ENCODE measurements around the gene MYO19. TPM values are rescaled to one million over a fixed set of nuclear protein-coding genes. Genes with fewer than 3 reads are reported as not detected.

The MYO19 gene
- polyA plus RNA-seq, 6 donors from 2014 or later = 1.3 to 8.6 (median 4.9) TPM

DNA sequence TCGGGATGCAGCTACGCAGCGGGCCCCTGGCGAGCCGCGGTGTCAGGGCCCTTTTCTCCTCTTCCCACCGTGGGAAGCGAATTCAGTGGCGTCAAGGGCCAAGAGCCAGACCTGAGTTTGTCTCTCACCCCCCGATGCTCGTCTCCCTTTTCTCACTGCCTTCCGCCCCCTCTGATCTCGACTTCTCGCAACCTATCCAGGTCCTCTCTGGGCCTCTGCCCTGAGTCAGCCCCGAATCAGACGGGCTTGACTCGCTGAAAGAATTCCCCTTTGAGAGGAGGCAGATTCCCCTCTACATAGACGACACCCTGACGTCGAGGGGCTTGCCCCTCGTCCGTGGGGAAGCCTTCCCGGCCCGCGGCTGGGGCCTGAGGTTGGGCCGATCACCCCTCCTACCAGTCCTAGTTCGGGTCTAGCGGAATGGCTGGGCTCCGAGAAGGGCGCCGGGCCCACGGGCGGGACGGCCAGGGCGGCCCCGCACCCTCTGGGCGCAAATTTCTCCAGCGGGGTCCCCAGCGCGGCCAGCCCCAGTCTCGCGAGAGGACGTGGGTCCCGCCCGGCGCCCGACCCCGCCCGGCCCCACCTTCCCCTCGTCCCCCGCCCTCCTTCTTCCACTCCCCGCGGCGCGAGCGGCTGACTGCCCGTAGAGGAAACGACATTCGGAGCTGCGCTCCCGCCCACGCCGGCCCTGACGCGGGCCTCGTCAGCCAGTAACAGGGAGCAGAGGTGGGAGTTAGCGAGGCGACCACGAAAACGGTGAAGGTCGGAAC lies 9.8 kb upstream of the MYO19 start, which contains the start of gene GGNBP2:
Gene GGNBP2 (plus strand): TSS at position 613 of the 770 bp plus-strand sequence. CDS start 806 bp downstream, outside the sequence.
- Mint-ChIP-seq H3K4me3 (peak within 1 kb of the TSS; percentile 84 to 98 (median 95)), H3K36me3 (peaks cover 0 to 4% of the 10 kb centered on the region in 2 donors), H3K27me3 (no peaks in the 10 kb centered on the region), H3K9me3 (no peaks in the 10 kb centered on the region), H3K4me1 (peaks cover 20 to 47% (median 27%) of the 10 kb centered on the region in 3 donors), H3K27ac (peak within 1 kb of the TSS; percentile 98 to 100 (median 99))
- ATAC-seq (ENCODE audit: low read depth in 2 of 2) (peak; percentile 59 to 61), DNase-seq (peak; percentile 90)

DNA sequence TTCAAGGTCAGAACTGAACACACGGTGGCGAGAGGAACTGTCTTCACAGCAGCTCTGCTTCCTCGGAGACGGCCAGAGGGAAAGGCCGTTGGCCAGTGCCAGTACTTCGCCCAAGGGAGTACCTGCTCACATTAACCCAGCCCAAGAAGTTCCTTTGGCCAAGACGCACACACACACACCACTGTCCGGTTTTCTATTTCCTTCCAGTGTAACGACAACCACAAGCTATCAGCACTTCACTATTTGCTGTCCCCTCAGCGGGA lies 9.3 kb upstream of the MYO19 start:
- no peak for DNase-seq

DNA sequence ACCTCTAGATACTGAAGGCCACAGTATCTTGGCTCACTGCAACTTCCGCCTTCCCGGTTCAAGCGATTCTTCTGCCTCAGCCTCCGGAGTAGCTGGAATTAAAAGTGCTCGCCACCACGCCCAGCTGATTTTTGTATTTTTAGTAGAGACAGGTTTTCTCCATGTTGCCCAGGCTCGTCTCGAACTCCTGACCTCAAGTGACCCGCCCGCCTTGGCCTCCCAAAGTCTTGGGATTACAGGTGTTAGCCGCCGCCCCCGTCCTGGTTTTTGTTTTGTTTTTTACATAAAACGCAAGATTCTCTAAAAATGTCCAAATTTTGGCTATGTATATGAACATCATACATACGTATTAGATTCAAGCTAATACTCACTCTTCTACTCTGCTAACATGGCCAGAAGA lies 8.1 kb upstream of the MYO19 start:
- no peak for ATAC-seq (ENCODE audit: low read depth in 2 of 2)
- H3K27me3 Mint-ChIP-seq = no peaks in the 10 kb centered on the region
- H3K9me3 Mint-ChIP-seq = no peaks in the 10 kb centered on the region
- peaks cover 0 to 4% of the 10 kb centered on the region in 2 donors for H3K36me3 Mint-ChIP-seq
- H3K4me1 Mint-ChIP-seq = peaks cover 17 to 31% (median 24%) of the 10 kb centered on the region in 3 donors
- peak overlapping the region in 2 of 6 donors; percentile 11 to 36 for H3K27ac Mint-ChIP-seq
- H3K4me3 Mint-ChIP-seq = peak overlapping the region in 3 of 8 donors; percentile 32 to 98 (median 93)
- no peak for DNase-seq

More for the DNA sequence above, 9.3 kb upstream of the MYO19 start:
- Mint-ChIP-seq H3K4me1 (peaks cover 20 to 43% (median 27%) of the 10 kb centered on the region in 3 donors), H3K27me3 (no peaks in the 10 kb centered on the region), H3K9me3 (no peaks in the 10 kb centered on the region), H3K27ac (peak overlapping the region; percentile 98 to 100 (median 99)), H3K36me3 (peaks cover 0 to 4% of the 10 kb centered on the region in 2 donors), H3K4me3 (peak overlapping the region; percentile 84 to 98 (median 95))
- ATAC-seq (ENCODE audit: low read depth in 2 of 2) = no peak

DNA sequence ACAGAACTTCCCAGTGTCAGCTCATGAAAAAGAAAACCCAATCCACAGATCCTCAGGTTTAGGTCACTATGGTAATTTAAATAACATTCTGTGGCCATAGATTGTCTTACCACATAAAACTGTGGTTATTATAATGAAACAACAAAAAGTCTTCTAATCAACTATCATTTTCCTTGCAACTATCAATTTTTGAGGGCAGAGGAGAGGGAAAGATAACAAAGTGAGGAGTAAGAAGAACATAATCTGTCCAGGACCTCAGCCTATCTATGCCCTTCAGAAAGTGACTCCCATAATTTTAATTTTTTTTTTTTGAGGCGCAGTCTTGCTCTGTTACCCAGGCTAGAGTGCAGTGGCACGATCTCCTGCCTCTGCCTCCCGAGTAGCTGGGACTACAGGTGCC lies 6.0 kb upstream of the MYO19 start:
- Mint-ChIP-seq H3K4me3 (peak overlapping the region in 1 of 8 donors; percentile 93), H3K27ac (no peak overlapping the region)

DNA sequence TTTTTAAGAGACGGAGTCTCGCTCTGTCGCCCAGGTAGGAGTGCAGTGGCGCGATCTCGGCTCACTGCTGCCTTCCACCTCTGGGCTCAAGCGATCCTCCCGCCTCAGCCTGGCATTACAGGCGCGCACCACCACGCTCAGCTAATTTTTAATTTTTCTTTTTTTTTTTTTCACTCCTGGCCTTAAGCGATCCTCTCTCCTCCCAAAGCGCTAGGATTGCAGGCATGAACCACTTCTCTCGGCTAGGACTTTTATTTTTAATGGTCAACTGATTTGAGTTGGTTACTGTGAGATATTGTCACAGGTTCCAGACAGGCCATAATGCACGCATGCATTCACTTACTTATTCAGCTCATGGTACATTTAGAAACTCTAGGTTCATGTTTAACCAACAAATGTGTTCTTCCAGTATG lies 1.0 kb upstream of the MYO19 start:
- peaks cover 8 to 13% of the 10 kb centered on the region in 2 donors for H3K36me3 Mint-ChIP-seq
- DNase-seq (no peak), ATAC-seq (ENCODE audit: low read depth in 2 of 2) (no peak)
- peak overlapping the region; percentile 97 to 100 (median 99) for H3K27ac Mint-ChIP-seq
- peaks cover 17 to 29% (median 18%) of the 10 kb centered on the region in 3 donors for H3K4me1 Mint-ChIP-seq
- H3K4me3 Mint-ChIP-seq = peak overlapping the region; percentile 93 to 100 (median 98)
- no peaks in the 10 kb centered on the region for H3K9me3 Mint-ChIP-seq
- no peaks in the 10 kb centered on the region for H3K27me3 Mint-ChIP-seq

More for the DNA sequence above, 6.0 kb upstream of the MYO19 start:
- DNase-seq (no peak), ATAC-seq (ENCODE audit: low read depth in 2 of 2) (no peak)
- no peaks in the 10 kb centered on the region for H3K9me3 Mint-ChIP-seq
- no peaks in the 10 kb centered on the region for H3K27me3 Mint-ChIP-seq
- H3K4me1 Mint-ChIP-seq = peaks cover 10 to 18% (median 11%) of the 10 kb centered on the region in 3 donors
- peaks cover 0 to 4% of the 10 kb centered on the region in 2 donors for H3K36me3 Mint-ChIP-seq

DNA sequence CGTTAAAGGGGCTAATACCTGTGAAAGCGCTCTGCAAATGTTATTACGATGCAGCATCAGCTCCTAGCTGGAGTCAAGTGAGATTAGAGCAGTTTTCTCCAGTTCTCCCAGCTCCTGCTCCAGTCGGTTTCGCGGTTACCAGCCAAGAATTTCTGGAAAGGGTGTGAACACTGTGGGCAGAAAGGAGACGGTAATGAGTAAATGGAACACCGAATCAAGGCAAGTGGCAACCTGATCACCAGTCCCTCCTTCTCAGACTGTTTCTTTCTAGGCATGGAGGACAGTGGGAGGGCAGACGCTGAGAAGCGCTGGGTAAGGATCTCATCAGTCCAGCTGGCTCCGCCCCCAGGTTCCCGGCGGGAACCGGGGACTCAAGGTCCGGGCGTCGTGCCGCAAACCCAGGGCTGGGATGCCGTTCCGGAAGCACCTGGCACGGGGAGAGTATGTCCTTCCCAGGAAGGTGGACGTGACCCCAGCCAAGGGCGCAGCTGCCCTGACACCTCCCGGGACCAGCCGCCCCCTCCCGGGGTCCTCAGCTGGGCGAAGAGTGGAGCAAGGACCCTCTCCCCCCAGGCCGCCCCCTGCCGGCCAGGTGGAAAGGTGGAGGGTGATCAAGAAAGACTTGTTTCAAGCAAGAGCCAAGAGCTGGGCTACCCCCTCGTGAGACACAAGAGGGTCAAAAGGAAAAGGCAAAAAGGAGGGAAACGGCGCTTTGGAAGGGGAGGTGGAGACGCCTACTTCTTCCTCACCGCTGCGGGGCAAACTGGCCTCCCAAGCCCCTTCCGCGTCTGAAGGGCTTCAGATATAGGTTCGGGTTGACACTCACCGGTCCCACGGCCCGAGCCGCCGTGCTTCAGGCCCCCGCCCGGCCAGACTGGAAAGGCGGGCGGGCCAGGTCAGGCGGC lies 481 bp downstream of the MYO19 start:
- Mint-ChIP-seq H3K4me1 (peaks cover 12 to 29% (median 21%) of the 10 kb centered on the region in 3 donors), H3K9me3 (no peaks in the 10 kb centered on the region), H3K27me3 (no peaks in the 10 kb centered on the region), H3K4me3 (peak overlapping the region; percentile 93 to 100 (median 98)), H3K36me3 (peaks cover 4 to 13% of the 10 kb centered on the region in 2 donors), H3K27ac (peak overlapping the region; percentile 97 to 100 (median 99))
- ATAC-seq (ENCODE audit: low read depth in 2 of 2) (peak; percentile 33 to 38), DNase-seq (peak; percentile 57)

DNA sequence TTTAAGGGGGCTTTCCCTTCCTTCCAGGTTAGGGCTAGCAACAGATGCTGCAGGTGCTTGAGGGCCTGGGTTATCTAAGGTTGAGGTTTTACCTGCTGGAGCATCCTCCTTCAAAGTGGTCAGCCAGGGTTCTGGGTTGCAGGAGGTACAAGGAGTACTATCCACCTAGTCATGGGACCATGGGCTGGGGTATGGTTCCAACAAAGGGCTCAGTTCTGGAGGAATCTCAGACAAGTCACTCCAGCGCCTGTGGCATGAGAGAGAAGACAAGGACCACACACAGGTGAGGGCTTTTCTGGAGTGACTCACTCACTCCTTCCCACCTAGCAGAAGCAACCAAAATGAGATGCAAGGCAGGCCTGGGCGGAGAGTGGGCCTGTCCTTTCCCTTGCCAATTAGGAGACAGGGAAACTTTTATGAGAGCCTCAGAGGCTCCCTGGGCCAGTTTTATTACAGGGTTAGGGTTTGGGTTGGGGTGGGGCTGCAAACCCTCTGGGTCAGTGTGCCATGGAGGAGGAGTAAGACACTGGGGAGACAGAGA lies 2.2 kb downstream of the MYO19 start:
- peak overlapping the region in 2 of 6 donors; percentile 57 to 63 for H3K27ac Mint-ChIP-seq
- H3K4me3 Mint-ChIP-seq = peak overlapping the region in 6 of 8 donors; percentile 9 to 100 (median 58)
- H3K36me3 Mint-ChIP-seq = peaks cover 4 to 13% of the 10 kb centered on the region in 2 donors

DNA sequence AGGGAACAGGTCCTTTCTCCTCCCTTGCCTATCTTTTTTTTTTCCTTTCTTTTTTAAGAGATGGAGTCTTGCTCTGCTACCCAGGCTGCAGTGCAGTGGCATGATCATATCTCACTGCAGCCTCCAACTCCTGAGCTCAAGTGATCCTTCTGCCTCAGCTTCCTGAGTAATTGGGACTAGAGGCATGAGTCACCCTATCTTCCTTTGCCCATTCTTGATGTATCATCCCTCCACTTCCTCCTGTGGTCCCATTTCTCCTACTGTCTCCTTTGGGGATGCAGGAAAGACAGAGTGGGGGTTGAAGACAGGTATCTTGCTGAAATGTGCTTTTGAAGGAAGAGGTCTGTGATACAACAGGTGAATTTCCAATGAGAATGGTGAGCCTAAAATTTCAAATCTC lies 5.5 kb downstream of the MYO19 start:
- H3K4me1 Mint-ChIP-seq = peaks cover 7 to 18% (median 16%) of the 10 kb centered on the region in 3 donors
- H3K27me3 Mint-ChIP-seq = no peaks in the 10 kb centered on the region
- H3K27ac Mint-ChIP-seq = no peak overlapping the region
- ATAC-seq (ENCODE audit: low read depth in 2 of 2) = no peak
- no peak overlapping the region for H3K4me3 Mint-ChIP-seq
- H3K36me3 Mint-ChIP-seq = peaks cover 8 to 28% of the 10 kb centered on the region in 2 donors
- no peak for DNase-seq
- no peaks in the 10 kb centered on the region for H3K9me3 Mint-ChIP-seq

More for the DNA sequence above, 2.2 kb downstream of the MYO19 start:
- DNase-seq (no peak), ATAC-seq (ENCODE audit: low read depth in 2 of 2) (no peak)
- no peaks in the 10 kb centered on the region for H3K9me3 Mint-ChIP-seq
- peaks cover 12 to 33% (median 24%) of the 10 kb centered on the region in 3 donors for H3K4me1 Mint-ChIP-seq
- no peaks in the 10 kb centered on the region for H3K27me3 Mint-ChIP-seq

DNA sequence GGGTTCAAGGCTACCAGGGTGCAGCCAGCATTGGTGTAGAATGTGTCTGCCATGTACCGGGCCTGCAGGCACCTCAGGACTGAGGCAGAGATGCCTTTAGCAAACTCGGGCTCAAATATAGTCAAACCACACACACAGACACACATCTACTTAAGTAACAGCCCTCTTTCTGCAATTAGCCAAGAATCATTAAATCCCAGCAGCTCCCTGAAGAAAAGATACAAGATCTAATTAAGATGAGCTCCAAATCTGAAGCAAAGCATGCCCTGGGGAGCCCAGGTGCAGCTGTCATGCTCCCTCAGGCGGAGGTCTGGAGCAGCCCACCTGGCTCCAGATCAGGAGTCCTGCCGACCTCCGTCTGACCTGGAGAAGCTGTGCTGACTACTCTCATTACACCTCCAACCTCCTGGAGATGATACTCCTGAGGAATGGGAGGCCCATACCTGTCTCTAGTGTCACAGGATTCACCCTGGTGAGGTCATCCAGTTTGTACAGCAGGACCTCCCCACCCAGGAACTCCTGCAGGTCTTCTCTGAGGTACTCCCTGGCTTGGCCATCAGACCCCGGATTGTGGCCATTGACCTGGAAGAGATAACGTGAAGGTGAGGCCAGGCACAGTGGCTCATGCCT lies 6.9 kb downstream of the MYO19 start:
- Mint-ChIP-seq H3K4me3 (no peak overlapping the region), H3K4me1 (peaks cover 4 to 6% (median 5%) of the 10 kb centered on the region in 3 donors), H3K9me3 (no peaks in the 10 kb centered on the region), H3K27ac (peak overlapping the region in 1 of 6 donors; percentile 54), H3K27me3 (no peaks in the 10 kb centered on the region), H3K36me3 (peaks cover 8 to 27% of the 10 kb centered on the region in 2 donors)
- ATAC-seq (ENCODE audit: low read depth in 2 of 2) = no peak
- no peak for DNase-seq

DNA sequence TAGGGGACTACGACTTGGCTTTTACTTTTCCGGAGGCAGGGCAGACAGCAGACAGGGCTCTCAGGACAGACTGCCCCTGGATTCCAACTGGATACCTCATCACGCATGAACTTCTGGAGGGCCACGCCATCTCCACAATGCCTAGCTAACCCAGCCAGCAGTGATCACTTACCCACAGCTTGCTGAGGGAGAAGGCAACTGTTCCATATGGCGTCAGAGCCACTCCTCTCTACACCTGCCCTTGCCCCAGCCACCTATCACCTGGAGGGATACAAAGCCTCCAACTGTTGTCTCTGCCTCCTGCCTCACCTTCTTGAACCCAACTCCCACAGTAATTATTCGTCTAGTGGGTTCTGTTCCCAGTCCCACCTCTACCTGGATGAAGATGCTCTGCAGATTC lies 8.8 kb downstream of the MYO19 start:
- Mint-ChIP-seq H3K36me3 (peaks cover 4 to 22% of the 10 kb centered on the region in 2 donors), H3K27ac (no peak overlapping the region), H3K4me3 (no peak overlapping the region)

DNA sequence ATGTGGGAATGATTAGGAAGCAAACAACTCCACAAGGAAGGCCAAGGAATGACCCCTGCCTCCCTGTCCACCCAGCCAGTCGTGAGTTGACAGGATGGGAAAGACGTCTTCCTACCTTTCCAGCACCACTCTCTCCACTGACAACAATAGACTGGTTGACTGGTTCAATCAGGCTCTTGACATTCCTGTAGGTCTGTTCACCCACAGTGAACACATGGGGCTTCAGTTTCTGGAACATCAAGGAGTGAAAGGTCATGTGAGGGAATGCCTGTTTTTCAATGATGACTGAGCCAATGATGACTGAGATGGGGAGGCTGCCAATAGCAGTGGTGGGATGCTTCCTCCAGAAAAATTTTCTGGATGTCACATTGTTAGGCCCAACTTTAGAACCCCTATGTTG lies 9.6 kb downstream of the MYO19 start:
- Mint-ChIP-seq H3K4me3 (no peak overlapping the region), H3K36me3 (peaks cover 11 to 29% of the 10 kb centered on the region in 2 donors), H3K9me3 (no peaks in the 10 kb centered on the region), H3K4me1 (peaks cover 3 to 6% (median 4%) of the 10 kb centered on the region in 3 donors), H3K27ac (no peak overlapping the region), H3K27me3 (no peaks in the 10 kb centered on the region)
- DNase-seq (no peak), ATAC-seq (ENCODE audit: low read depth in 2 of 2) (no peak)

More for the DNA sequence above, 8.8 kb downstream of the MYO19 start:
- H3K9me3 Mint-ChIP-seq = no peaks in the 10 kb centered on the region
- no peaks in the 10 kb centered on the region for H3K27me3 Mint-ChIP-seq
- ATAC-seq (ENCODE audit: low read depth in 2 of 2) (no peak), DNase-seq (no peak)
- peaks cover 3 to 6% (median 4%) of the 10 kb centered on the region in 3 donors for H3K4me1 Mint-ChIP-seq

DNA sequence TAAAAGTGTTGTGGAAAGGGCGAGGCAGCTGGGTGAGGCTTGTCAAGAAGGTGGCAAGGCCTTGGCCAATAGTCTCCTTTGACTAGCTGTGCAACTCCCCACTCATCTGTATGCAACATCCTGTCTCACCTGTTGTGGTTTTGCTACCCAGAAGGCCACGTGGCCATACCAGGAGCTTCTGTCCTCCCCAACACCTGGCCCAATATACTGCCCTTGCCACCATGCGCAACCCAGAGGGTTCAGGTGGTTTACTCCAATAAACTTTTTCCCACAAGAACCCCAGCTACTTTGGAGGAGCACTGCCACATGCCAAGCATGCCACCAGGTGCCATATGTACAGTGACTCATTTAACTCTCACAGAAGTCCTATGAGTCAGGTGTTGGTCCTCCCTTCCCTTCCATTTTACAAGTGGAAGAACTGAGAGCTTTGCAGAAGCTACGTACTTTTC lies 10.2 kb downstream of the MYO19 start:
- no peaks in the 10 kb centered on the region for H3K9me3 Mint-ChIP-seq
- H3K36me3 Mint-ChIP-seq = peaks cover 11 to 30% of the 10 kb centered on the region in 2 donors
- H3K4me1 Mint-ChIP-seq = peaks cover 3 to 12% (median 5%) of the 10 kb centered on the region in 3 donors
- no peak overlapping the region for H3K27ac Mint-ChIP-seq
- H3K4me3 Mint-ChIP-seq = no peak overlapping the region
- DNase-seq (no peak), ATAC-seq (ENCODE audit: low read depth in 2 of 2) (no peak)
- H3K27me3 Mint-ChIP-seq = no peaks in the 10 kb centered on the region

Data from naive B cell (primary cell).